OCI-M1 (cell line): ENCODE data around the gene AMIGO3.
A peak's percentile ranks its signal among the peaks of the same experiment; 100 is the strongest.

Experiments
- DNase-seq: peaks from one replicate; lab custom pipeline; 2025; lab: John Stamatoyannopoulos, UW

AMIGO3 gene

GRCh38 chr3:49724586-49724985 lies 5.1 kb upstream of the AMIGO3 start:
- DNase-seq: no peak

- DNase-seq: peak; percentile 96
Observed at GRCh38 chr3:49723628-49724551, 4.4 kb upstream of the AMIGO3 start, which contains the start of gene GMPPB. Gene GMPPB (minus strand): TSS chr3:49723951. CDS start chr3:49723726, 225 bp downstream.

GRCh38 chr3:49723296-49723627 lies 3.8 kb upstream of the AMIGO3 start:
- peak; percentile 34 for DNase-seq

GRCh38 chr3:49722896-49723295 lies 3.4 kb upstream of the AMIGO3 start:
- DNase-seq: no peak

GRCh38 chr3:49721896-49722781 lies 2.7 kb upstream of the AMIGO3 start:
- DNase-seq: no peak

GRCh38 chr3:49721596-49721895 lies 2.1 kb upstream of the AMIGO3 start:
- DNase-seq: no peak

- no peak for DNase-seq
Observed at GRCh38 chr3:49720855-49721595, 1.5 kb upstream of the AMIGO3 start.

- DNase-seq: no peak
Observed at GRCh38 chr3:49718858-49719213, 648 bp downstream of the AMIGO3 start.

GRCh38 chr3:49717959-49718857 lies 1.3 kb downstream of the AMIGO3 start:
- no peak for DNase-seq

GRCh38 chr3:49717211-49717958 lies 2.1 kb downstream of the AMIGO3 start:
- no peak for DNase-seq

GRCh38 chr3:49716691-49717210 lies 2.7 kb downstream of the AMIGO3 start:
- no peak for DNase-seq

GRCh38 chr3:49716169-49716568 lies 3.3 kb downstream of the AMIGO3 start:
- no peak for DNase-seq

- DNase-seq: no peak
Observed at GRCh38 chr3:49715611-49716121, 3.8 kb downstream of the AMIGO3 start.

GRCh38 chr3:49714728-49715550 lies 4.5 kb downstream of the AMIGO3 start:
- no peak for DNase-seq

GRCh38 chr3:49713336-49714105 lies 6.0 kb downstream of the AMIGO3 start:
- DNase-seq: no peak

GRCh38 chr3:49712631-49713317 lies 6.7 kb downstream of the AMIGO3 start:
- DNase-seq: no peak

GRCh38 chr3:49712166-49712565 lies 7.3 kb downstream of the AMIGO3 start:
- DNase-seq: no peak

- DNase-seq: no peak
Observed at GRCh38 chr3:49711489-49711888, 8.0 kb downstream of the AMIGO3 start.
